Measurements from ENCODE around the gene BCL3.

GRCh38 chr19:44762038-44762437 is 13.5 kb downstream of the BCL3 start:
- TF ChIP-seq CTCF (IDR thresholded peaks at IDR 0.05; ENCODE audit: low read depth, low read length) (no peak), EZH2phosphoT487 (IDR thresholded peaks at IDR 0.05; ENCODE audit: low read depth) (no peak)

All from OCI-LY3 (cell line).